SK-N-SH treated with all-trans-retinoic acid at 6 μM for 48 hours (cell line): ENCODE results near the gene SAMD4A.

Experiments
- ATAC-seq: fragments of 200-7000 bp; cut with Tn5 transposase; 3 replicates; pipeline ENCODE4 v1.9.1; 2020; ENCODE audit warnings: mild to moderate bottlenecking, moderate library complexity
- BACH2 ChIP-seq: fragments of 250-450 bp; sonication (Bioruptor Pico); IDR thresholded peaks from 2 replicates; pipeline ENCODE4 v1.9.0; 2021; ENCODE audit warnings: mild to moderate bottlenecking, borderline replicate concordance
- CREB5 ChIP-seq: fragments of 250-450 bp; sonication (Bioruptor Pico); IDR thresholded peaks from 2 replicates; pipeline ENCODE4 v1.5.1; 2020; ENCODE audit warnings: low read depth, mild to moderate bottlenecking, moderate library complexity
- CSDC2 ChIP-seq: fragments of 250-450 bp; sonication (Bioruptor Pico); IDR thresholded peaks from 2 replicates; pipeline ENCODE4 v1.5.0; 2020; ENCODE audit warnings: mild to moderate bottlenecking, moderate library complexity
- ISL1 ChIP-seq: fragments of 250-450 bp; sonication (Bioruptor Pico); IDR thresholded peaks from 2 replicates; pipeline ENCODE4 v2.1.2; 2022; ENCODE audit warnings: mild to moderate bottlenecking, moderate library complexity
- OSR1 ChIP-seq: fragments of 250-450 bp; sonication (Bioruptor Pico); IDR thresholded peaks from 2 replicates; pipeline ENCODE4 v1.8.0; 2022; ENCODE audit warnings: moderate library complexity, mild to moderate bottlenecking, inconsistent platforms
- POU6F1 ChIP-seq: fragments of 250-450 bp; sonication (Bioruptor Pico); IDR thresholded peaks from 2 replicates; pipeline ENCODE4 v1.8.0; 2021; ENCODE audit warnings: low read depth, mild to moderate bottlenecking, moderate library complexity, borderline replicate concordance
- PPARA ChIP-seq: fragments of 250-450 bp; sonication (Bioruptor Pico); IDR thresholded peaks from 2 replicates; pipeline ENCODE4 v1.5.0; 2020; ENCODE audit warnings: mild to moderate bottlenecking, borderline replicate concordance
- RARB ChIP-seq: fragments of 250-450 bp; sonication (Bioruptor Pico); IDR thresholded peaks from 2 replicates; pipeline ENCODE4 v1.8.0; 2021; ENCODE audit warnings: mild to moderate bottlenecking, moderate library complexity
- SNAI2 ChIP-seq: fragments of 250-450 bp; sonication (Bioruptor Pico); IDR thresholded peaks from 2 replicates; pipeline ENCODE4 v1.5.0; 2020; ENCODE audit warnings: mild to moderate bottlenecking, moderate library complexity
- TCF4 ChIP-seq: fragments of 250-450 bp; sonication (Bioruptor Pico); IDR thresholded peaks from 2 replicates; pipeline ENCODE4 v1.8.0; 2021; ENCODE audit warnings: mild to moderate bottlenecking, moderate library complexity, borderline replicate concordance
- TOX ChIP-seq: fragments of 250-450 bp; sonication (Bioruptor Pico); IDR thresholded peaks from 2 replicates; pipeline ENCODE4 v1.8.0; 2021; ENCODE audit warnings: mild to moderate bottlenecking, moderate library complexity, borderline replicate concordance
- ZC3H10 ChIP-seq: fragments of 250-450 bp; sonication (Bioruptor Pico); IDR thresholded peaks from 2 replicates; pipeline ENCODE4 v1.5.1; 2021; ENCODE audit warnings: mild to moderate bottlenecking, moderate library complexity
- ZFP3 ChIP-seq: fragments of 250-450 bp; sonication (Bioruptor Pico); IDR thresholded peaks from 2 replicates; pipeline ENCODE4 v1.5.0; 2020; ENCODE audit warnings: mild to moderate bottlenecking, moderate library complexity
- ZFP30 ChIP-seq: fragments of 450-650 bp; formaldehyde crosslinking; IDR thresholded peaks from 2 replicates; pipeline ENCODE4 v1.5.0; 2022; ENCODE audit warnings: mild to moderate bottlenecking, moderate library complexity
- ZNF70 ChIP-seq: fragments of 450-650 bp; formaldehyde crosslinking; IDR thresholded peaks from 2 replicates; pipeline ENCODE4 v1.5.0; 2020; ENCODE audit warnings: mild to moderate bottlenecking, moderate library complexity
- ZNF8 ChIP-seq: fragments of 450-650 bp; formaldehyde crosslinking; IDR thresholded peaks from 2 replicates; pipeline ENCODE4 v1.5.0; 2020; ENCODE audit warnings: mild to moderate bottlenecking, moderate library complexity
- TF ChIP-seq, protein P1 (sequence below): fragments of 250-450 bp; sonication (Bioruptor Pico); IDR thresholded peaks from 2 replicates; pipeline ENCODE4 v1.5.0; 2020; ENCODE audit warnings: mild to moderate bottlenecking, moderate library complexity
- TF ChIP-seq, protein P2 (sequence below): fragments of 250-450 bp; sonication (Bioruptor Pico); IDR thresholded peaks from 2 replicates; pipeline ENCODE4 v1.5.1; 2021; ENCODE audit warnings: mild to moderate bottlenecking, moderate library complexity

The SAMD4A gene

GRCh38 chr14:54653712-54654469 is 87.0 kb downstream of the SAMD4A start:
- peak; percentile 35 for ATAC-seq

DNA sequence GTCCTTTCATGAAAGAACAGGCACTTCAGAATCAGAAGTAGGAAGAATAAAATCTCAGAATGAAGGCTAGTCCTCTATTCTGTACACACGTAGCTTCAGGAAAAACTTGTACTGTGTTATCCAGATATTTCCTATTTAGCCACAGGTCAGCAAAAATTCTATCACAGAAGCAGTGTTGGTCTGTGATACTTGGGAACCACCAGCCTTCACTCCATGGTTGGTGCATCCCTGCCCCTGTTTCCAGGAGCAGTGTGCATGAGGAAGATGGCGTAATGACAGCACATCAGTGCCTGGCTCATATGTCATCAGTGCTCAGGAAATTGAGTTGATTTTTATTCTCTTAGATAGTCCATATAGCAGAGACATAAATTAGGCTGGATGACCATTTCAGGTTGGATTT is 87.7 kb downstream of the SAMD4A start:
- ATAC-seq: no peak
- TF ChIP-seq TOX (CRISPR knock-in tag) (no peak), BACH2 (no peak), PPARA (CRISPR knock-in tag) (no peak), TCF4 (no peak), OSR1 (CRISPR knock-in tag) (no peak), CREB5 (CRISPR knock-in tag) (no peak), SNAI2 (no peak), ZFP30 (no peak), ISL1 (CRISPR knock-in tag) (no peak), CSDC2 (CRISPR knock-in tag) (no peak), ZC3H10 (no peak)
- TF ChIP-seq, protein P1, sequence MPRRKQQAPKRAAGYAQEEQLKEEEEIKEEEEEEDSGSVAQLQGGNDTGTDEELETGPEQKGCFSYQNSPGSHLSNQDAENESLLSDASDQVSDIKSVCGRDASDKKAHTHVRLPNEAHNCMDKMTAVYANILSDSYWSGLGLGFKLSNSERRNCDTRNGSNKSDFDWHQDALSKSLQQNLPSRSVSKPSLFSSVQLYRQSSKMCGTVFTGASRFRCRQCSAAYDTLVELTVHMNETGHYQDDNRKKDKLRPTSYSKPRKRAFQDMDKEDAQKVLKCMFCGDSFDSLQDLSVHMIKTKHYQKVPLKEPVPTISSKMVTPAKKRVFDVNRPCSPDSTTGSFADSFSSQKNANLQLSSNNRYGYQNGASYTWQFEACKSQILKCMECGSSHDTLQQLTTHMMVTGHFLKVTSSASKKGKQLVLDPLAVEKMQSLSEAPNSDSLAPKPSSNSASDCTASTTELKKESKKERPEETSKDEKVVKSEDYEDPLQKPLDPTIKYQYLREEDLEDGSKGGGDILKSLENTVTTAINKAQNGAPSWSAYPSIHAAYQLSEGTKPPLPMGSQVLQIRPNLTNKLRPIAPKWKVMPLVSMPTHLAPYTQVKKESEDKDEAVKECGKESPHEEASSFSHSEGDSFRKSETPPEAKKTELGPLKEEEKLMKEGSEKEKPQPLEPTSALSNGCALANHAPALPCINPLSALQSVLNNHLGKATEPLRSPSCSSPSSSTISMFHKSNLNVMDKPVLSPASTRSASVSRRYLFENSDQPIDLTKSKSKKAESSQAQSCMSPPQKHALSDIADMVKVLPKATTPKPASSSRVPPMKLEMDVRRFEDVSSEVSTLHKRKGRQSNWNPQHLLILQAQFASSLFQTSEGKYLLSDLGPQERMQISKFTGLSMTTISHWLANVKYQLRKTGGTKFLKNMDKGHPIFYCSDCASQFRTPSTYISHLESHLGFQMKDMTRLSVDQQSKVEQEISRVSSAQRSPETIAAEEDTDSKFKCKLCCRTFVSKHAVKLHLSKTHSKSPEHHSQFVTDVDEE: no peak
- TF ChIP-seq, protein P2, sequence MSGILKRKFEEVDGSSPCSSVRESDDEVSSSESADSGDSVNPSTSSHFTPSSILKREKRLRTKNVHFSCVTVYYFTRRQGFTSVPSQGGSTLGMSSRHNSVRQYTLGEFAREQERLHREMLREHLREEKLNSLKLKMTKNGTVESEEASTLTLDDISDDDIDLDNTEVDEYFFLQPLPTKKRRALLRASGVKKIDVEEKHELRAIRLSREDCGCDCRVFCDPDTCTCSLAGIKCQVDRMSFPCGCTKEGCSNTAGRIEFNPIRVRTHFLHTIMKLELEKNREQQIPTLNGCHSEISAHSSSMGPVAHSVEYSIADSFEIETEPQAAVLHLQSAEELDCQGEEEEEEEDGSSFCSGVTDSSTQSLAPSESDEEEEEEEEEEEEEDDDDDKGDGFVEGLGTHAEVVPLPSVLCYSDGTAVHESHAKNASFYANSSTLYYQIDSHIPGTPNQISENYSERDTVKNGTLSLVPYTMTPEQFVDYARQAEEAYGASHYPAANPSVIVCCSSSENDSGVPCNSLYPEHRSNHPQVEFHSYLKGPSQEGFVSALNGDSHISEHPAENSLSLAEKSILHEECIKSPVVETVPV (CRISPR knock-in tag): no peak

More at GRCh38 chr14:54653712-54654469, 87.0 kb downstream of the SAMD4A start:
- TF ChIP-seq, protein P1: no peak
- no peak for TF ChIP-seq SNAI2
- no peak for TF ChIP-seq POU6F1
- no peak for TF ChIP-seq BACH2
- TF ChIP-seq ZFP3: no peak
- no peak for TF ChIP-seq ZNF70 (CRISPR knock-in tag)

- ATAC-seq: no peak
Measured at GRCh38 chr14:54658836-54659235, 91.9 kb downstream of the SAMD4A start.

More at GRCh38 chr14:54658836-54659235, 91.9 kb downstream of the SAMD4A start:
- TF ChIP-seq RARB (CRISPR knock-in tag) (no peak), ZC3H10 (no peak), POU6F1 (no peak), ZNF70 (CRISPR knock-in tag) (no peak), SNAI2 (no peak), CSDC2 (CRISPR knock-in tag) (no peak), BACH2 (no peak), CREB5 (CRISPR knock-in tag) (no peak), ZFP30 (no peak), TOX (CRISPR knock-in tag) (no peak), ZNF8 (CRISPR knock-in tag) (no peak), ISL1 (CRISPR knock-in tag) (no peak)
- TF ChIP-seq, all 23 proteins: peak for 0
